Measurements from ENCODE around the gene TCN2.
"Not testable (repeated sequence)": the region's sequence is repeated elsewhere in the genome, so short reads cannot be mapped to it uniquely, and the experiment has no call there.

TCN2 gene

DNA sequence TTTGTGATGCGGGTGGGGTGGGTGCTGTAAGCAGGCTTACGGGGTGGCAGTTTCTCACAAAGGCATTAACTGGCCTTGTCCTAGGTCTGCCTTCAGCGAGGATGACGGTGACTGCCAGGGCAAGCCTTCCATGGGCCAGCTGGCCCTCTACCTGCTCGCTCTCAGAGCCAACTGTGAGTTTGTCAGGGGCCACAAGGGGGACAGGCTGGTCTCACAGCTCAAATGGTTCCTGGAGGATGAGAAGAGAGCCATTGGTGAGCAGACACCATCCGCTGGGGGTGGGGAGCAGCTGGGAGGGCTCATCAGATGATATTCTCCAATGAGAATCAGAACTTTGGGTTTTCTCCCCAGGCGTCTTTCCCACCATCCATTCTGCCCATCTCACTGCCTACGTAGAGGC, 5.8 kb downstream of the TCN2 start:
- DNase-seq: no peak

DNA sequence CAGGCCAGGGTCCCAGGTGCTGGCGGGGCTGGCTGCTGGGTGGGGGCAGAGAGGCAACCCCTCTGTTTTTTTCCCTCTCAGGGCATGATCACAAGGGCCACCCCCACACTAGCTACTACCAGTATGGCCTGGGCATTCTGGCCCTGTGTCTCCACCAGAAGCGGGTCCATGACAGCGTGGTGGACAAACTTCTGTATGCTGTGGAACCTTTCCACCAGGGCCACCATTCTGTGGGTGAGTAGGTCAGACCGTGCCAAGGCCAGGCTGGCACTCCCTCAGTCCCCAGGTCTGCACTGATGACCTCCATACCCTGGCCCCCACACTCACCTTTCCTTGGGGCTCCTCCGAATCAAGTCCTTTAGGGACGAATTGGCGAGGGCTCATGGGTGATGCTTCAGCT, 7.3 kb downstream of the TCN2 start:
- DNase-seq: no peak

DNA sequence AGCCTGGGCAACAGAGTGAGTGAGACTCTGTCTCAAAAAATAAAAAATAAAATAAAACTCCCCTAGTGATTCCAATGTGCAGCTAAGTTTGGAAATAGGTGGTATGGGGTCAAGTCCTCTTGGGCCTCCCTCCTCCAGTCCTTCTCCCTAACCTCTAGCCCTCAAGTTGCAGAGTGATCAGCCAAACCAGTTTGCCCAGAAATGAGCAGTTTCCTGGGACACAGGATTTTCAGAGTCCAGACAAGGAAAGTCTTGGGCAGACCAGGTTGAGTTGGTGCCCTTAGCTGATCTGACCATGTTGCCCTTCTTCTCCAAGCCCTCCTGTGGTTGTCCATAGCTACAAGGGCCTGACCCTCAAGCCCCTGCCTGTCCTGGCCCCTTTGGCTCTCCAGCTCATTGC, 7.9 kb downstream of the TCN2 start:
- DNase-seq: no peak

DNA sequence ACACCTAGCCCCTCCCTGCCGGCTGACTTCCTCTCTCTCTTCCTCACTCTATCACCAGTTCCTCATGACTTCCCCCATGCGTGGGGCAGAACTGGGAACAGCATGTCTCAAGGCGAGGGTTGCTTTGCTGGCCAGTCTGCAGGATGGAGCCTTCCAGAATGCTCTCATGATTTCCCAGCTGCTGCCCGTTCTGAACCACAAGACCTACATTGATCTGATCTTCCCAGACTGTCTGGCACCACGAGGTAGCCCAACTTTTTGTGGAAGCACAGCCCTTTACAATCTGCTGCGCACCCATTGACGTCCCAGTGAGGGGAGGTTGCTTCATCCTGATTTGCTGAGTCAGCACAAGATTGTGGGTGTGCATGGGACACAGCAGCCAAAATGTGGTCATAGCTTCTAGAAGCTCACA, 8.6 kb downstream of the TCN2 start:
- DNase-seq: no peak

DNA sequence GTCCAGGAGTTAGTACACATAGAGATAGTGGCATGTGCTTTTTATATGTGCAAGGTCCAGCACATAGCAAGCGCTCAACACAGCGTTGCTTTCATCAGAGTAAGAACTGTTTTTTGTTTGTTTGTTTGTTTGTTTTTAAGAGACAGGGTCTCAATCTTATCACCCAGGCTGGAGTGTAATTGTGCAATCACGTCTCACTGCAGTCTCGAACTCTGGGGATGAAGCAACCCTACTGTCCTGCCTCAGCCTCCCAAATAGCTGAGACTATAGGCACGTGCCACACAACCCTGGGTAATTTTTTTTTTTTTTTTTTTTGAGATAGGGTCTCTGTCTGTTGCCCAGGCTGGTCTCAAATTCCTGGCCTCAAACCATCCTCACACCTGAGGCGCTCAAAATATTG, 10.8 kb downstream of the TCN2 start:
- no peak for DNase-seq

DNA sequence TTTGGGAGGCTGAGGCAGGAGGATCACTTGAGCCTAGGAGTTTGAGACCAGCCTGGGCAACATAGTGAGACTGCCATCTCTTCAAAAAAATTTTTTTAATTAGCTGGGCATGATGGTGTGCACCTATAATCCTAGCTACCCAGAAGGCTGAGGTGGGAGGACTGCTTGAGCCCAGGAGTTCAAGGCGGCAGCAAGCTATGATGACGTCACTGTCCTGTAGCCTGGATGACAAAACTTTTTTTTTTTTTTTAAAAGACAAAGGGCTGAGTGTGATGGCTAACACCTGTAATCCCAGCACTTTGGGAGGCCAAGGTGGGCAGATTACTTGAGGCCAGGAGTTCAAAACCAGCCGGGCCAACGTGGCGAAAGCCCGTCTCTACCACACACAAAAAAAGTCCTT, 12.9 kb downstream of the TCN2 start:
- DNase-seq: not testable (repeated sequence)

DNA sequence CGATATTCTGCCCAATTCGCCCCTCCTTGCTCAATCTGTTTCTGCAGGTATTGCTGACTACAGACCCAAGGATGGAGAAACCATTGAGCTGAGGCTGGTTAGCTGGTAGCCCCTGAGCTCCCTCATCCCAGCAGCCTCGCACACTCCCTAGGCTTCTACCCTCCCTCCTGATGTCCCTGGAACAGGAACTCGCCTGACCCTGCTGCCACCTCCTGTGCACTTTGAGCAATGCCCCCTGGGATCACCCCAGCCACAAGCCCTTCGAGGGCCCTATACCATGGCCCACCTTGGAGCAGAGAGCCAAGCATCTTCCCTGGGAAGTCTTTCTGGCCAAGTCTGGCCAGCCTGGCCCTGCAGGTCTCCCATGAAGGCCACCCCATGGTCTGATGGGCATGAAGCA, 19.4 kb downstream of the TCN2 start:
- no peak for DNase-seq

DNA sequence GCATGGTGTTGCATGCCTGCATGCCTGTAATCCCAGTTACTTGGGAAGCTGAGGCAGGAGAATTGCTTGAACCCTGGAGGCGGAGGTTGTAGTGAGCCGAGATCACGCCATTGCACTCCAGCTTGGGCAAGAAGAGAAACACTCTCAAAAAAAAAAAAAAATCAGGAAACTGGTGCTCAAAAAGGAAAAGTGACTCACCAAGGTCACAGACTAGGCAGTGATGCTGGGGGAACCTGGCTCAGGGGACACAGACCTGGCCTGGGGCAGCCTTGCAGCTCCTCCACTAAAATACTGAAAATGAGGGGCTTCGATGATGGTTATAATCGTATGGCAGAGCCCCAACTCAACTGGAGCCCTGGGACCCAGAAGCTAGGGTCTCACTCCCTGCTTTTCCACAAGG, 20.5 kb downstream of the TCN2 start:
- DNase-seq: no peak

DNA sequence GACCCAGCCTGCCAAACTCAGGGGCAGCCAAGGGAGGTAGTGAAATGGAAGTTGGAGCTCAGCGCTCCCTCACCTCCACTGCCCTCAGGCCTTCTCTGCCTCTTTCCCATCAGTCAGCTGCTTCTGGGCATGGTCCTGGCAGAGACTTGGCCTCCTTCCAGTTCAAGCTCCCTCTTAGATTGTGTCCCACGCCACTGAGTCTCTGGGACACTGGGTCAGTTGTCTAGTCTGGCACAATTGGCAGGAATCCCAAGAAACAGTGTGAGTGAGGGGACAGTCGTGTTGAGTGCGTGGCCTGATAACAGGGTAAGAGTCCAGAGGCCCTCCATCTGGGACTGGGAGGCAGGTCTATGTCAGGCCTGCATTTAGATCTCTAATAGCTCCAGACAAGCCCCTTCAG, 21.5 kb downstream of the TCN2 start:
- DNase-seq: no peak

DNA sequence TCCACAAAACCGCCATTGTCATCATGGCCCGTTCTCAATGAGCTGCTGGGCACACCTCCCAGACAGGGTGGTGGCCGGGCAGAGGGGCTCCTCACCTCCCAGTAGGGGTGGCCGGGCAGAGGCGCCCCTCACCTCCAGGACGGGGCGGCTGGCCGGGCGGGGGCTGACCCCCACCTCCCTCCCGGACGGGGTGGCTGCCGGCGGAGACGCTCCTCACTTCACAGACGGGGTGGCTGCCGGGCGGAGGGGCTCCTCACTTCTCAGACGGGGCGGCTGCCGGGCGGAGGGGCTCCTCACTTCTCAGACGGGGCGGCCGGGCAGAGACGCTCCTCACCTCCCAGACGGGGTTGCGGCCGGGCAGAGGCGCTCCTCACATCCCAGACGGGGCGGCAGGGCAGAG, 24.5 kb downstream of the TCN2 start:
- DNase-seq: not testable (repeated sequence)

DNA sequence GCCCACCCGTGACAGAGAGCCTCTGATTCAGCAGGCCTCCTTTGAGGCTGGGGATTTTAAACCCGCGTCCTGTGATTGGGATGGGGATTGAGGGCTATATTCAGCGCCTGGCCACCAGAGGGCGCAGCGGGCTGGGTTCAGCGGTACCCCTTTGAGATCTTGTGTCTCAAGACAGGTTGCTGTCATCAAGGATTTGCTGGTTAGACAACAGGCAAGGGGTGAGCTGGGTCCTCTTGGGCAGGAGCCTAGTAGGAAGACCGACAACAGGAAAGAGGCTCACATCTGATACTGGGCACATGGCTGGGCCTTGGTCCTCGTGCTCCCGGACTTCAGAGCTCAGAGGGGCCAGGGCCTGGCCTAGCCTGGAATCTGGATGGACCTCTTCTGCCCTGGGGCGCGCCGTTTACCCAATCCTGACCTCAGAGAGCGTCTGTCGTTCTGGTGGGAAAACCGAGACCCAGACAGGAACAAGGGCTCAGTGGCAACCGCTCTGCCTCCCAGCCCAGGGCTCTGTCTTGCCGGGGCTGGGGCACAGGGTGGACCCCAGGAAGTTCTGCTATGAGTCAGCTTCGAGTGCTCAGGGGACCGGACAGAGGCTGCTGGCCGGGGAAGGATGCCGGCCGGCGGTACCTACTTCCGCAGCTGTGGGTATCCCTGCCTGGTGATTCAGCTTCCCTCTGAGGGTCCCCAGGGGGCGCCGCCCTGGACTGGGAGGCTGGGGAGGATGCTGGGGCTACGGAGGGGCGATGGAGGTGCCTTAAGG, 27.7 kb downstream of the TCN2 start:
- DNase-seq: peak; percentile 85

DNA sequence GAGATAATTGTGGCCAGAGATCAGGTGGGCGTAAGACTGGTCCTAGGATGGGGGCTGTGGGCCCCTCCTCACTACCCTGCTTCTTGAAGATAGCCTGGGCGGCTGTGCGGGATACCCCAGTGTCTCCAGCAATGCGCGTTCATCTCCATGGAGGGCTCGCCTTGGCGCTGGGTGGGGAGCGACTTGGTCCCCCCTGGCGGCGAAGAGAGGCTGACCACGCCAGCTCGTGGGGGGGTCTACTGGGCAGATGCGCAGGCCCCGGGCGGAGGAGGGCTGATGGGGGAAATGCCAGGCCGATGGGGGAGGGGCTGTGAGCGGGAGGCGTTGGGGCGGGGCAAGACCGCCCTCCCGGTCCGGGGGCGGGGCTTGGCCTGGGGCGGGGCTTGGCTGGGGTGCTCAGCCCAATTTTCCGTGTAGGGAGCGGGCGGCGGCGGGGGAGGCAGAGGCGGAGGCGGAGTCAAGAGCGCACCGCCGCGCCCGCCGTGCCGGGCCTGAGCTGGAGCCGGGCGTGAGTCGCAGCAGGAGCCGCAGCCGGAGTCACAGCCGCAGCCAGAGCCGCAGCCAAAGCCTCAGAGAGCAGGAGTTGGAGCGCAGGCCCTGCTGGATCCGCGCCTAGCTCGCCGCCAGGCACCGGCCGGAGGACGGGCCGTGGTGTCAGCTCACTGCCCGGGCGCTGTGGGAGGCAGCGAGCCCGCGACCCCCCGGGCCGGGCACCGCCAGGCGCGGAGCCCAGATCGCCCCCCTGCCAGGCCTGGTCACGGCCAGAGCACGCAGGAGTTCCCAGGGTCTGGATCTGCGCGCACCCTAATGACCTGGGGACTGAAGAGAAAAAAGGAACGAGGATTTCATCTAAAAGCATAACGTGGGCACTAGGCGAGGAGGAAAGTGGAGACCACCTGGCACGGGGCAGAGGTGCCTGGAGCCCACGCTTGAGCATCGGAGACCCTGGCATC, 28.6 kb downstream of the TCN2 start, which contains the start of gene SLC35E4:
TSS of gene SLC35E4 (plus strand) at position 509 of the 953 bp plus-strand sequence. CDS start 670 bp downstream, outside the sequence.
- peak; percentile 94 for DNase-seq

DNA sequence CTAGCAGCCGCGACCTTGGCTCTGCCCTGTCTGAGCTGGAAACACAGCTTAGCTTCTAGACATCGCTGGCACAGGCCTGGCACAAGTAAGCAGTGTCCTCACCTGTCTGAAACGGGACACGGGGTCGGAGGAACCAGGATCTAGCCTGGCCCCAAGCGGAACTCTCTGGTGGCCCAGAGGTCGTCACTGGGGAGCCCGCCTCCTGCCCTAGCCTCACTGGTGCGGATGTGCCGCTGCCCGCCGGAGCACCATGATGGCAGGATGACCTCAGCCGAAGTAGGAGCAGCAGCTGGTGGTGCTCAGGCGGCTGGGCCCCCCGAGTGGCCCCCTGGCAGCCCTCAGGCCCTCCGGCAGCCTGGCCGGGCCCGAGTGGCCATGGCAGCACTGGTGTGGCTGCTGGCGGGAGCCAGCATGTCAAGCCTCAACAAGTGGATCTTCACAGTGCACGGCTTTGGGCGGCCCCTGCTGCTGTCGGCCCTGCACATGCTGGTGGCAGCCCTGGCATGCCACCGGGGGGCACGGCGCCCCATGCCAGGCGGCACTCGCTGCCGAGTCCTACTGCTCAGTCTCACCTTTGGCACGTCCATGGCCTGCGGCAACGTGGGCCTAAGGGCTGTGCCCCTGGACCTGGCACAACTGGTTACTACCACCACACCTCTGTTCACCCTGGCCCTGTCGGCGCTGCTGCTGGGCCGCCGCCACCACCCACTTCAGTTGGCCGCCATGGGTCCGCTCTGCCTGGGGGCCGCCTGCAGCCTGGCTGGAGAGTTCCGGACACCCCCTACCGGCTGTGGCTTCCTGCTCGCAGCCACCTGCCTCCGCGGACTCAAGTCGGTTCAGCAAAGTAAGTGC, 29.5 kb downstream of the TCN2 start:
- no peak for DNase-seq

DNA sequence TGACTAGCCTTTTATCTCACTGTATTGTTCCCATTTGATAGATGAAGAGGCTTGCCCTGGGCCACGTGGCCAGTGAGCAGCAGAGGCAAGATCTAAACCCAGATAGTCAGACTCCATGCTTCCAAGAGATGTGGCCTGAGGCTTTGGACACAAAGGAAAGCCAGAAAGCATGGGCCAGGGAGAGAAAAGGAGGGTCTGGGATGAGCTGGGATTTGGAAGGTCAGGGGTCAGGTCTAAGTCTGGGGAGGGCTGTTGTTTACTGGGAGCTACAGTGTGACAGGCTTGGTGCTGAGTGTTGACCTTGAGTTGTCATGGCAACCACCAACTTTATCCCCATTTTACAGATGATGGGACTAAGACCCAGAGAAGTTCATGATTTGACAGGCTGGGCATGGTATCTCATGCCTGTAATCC, 30.7 kb downstream of the TCN2 start:
- DNase-seq: no peak

DNA sequence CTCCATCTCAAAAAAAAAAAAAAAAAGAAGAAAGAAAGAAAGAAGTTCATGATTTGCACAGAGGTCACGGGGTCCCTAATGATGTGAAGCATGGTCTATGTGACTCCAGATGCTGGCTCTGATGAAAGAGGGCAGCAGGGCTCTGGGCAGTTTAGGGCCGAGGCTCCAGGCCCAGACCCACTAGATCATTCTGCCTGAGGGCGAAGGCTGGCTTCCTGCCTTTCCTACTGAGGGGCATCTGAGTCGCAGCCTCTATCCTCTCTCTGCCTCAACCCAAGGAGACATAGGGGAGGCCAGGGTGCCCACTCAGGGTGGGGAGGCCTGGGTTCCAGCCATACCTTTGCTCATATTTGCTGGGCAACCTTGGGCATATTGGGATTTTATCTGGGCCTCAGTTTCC, 33.4 kb downstream of the TCN2 start:
- DNase-seq: no peak

DNA sequence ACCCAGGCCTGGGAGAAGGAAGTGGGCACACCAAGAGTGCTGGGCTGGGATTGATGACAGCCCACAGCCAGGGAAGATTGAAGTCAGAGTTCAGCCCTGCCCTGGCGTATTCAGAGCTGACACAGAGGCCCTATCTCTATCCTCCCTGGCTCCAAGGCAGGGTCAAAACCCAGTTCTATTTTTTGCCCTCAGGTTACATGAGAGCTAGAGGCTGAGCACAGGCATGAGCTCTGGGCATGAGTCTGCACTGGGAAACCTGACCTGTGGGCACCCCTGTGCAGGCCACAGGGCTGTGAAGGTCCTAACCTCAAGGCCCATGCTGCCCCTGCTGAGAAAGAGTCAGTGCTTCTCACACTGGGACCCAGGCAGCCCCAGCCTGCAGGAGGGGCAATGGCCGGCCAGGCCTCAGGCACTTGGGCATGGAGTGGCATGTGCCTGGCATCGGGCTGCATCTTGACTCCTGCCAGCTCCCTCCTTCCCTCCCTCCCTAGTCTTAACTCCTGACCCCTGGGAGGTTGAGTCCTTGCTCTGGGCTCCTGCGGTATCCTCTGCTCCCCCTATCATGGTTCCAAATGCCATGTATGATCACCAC, 34.0 kb downstream of the TCN2 start:
- DNase-seq: no peak

DNA sequence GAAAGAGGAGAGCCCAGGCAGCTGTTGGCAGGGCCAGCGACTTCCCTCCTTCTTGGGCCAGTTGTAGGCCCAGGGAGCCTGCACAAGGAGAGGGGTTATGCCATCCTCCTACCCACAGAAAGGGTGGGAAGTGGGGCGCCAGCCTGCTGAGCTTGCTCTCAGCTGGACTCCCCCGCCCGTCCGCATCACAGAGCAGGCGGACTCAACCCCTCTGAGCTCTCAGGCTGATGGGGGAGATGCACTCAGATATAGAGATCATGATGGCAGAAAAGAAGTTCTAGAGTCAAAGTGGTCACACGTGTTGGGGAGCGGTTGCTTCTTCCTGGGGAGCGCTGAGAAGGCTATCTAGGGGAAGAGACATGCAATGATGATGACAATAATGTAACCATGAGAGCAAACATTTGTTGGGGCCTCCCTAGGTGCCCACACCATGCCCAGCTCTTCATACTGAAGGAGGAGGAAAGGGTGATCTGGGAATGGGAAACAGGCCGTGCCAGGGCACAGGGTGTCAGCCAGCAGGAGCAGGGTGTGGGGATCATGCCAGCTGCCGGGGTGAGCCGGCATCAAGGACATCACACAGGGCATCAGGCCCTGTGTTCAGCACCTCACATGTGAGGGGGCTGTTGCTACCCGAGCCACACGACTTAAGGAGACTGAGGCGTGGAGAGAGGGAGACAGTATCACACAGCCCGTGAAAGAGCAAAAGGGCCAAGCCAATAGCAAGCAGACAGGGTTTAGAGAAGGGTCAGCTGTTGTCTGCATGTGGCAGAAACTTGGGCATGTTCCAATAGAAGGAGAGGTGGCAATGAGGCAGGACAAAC, 36.3 kb downstream of the TCN2 start:
- no peak for DNase-seq

DNA sequence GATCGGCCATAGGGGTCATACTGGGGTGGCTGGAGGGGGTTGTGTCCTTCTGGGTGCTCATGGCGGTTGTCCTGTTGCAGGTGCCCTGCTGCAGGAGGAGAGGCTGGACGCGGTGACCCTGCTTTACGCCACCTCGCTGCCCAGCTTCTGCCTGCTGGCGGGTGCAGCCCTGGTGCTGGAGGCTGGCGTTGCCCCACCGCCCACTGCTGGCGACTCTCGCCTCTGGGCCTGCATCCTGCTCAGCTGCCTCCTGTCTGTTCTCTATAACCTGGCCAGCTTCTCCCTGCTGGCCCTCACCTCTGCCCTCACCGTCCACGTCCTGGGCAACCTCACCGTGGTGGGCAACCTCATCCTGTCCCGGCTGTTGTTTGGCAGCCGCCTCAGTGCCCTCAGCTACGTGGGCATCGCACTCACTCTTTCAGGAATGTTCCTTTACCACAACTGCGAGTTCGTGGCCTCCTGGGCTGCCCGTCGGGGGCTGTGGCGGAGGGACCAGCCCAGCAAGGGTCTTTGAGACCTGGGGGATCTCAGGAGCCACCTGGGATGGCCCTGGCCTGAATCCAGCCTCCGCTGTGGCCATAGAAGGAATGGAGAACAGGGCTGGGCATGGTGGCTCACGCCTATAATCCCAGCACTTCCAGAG, 39.7 kb downstream of the TCN2 start:
- DNase-seq: no peak

DNA sequence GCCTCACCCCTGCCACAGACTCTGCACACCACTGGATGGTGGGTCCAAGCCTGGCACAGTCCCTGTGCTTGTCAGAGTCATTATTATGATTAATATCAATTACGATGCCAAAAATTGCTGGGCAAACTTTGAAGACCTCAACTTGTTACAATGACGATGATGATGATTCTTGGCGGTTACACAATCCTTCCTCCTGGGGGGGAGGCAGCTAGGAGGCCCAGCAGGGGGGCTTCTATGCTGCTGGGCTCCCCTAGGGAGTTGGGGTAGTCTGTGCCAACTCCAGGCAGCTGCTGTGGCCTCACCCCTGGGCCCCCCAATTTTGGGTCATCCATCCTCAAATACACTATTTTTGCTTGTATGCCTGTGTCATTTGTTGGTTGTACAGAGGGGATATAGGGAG, 40.6 kb downstream of the TCN2 start:
- no peak for DNase-seq

DNA sequence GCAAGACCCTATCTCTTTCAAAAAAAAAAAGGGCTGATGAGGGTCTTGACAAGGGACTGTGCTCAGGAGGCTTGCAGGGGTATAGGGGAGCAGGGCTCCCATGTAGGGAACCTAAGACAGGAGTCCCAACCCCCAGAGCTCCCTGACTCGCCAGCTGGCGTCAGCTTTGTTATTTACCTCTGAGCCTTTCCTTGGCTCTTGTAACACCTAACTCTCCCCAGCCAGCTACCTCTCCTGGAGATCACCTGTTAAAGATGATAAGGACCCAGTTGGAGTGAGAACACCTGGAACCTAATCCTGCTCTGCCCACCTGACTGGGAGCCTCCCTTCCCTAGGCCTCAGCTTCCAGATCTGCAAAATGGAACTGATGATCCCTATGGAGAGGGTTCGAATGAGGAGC, 41.9 kb downstream of the TCN2 start:
- DNase-seq: no peak

DNA sequence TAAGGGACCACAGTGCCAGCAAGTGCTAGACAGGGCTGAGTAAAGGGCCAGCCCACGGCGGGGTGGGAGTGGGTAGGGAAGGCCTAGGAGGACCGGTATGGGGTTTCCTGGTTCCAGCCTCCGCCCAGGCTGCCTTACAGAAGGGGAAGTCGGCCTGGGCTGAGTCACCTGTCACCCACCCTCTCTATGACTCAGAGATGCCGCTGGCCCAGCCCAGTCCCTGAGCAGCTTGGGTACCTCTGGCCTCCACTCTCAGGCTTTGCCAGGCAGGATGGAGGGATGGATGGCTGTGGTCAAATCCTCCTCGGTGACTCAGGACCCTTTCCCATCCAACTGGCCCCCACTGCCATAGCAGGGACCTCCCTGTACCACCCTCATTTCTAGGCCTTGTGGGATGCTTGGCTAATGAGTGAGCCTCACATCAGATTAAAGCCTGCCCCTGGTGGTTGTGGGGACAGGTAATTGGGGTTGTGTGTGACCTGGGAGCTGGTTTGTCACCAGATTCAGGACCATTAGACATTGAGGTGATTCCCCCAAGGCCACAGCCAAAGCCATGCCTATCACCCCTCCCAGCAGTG, 42.5 kb downstream of the TCN2 start:
- DNase-seq: no peak
